ENCODE measurements around the gene BMF. TPM values are rescaled to one million over a fixed set of nuclear protein-coding genes. Genes with fewer than 3 reads are reported as not detected.

The BMF gene
- total RNA-seq, 1 experiment from 2014 or later: 81.5 TPM

DNA sequence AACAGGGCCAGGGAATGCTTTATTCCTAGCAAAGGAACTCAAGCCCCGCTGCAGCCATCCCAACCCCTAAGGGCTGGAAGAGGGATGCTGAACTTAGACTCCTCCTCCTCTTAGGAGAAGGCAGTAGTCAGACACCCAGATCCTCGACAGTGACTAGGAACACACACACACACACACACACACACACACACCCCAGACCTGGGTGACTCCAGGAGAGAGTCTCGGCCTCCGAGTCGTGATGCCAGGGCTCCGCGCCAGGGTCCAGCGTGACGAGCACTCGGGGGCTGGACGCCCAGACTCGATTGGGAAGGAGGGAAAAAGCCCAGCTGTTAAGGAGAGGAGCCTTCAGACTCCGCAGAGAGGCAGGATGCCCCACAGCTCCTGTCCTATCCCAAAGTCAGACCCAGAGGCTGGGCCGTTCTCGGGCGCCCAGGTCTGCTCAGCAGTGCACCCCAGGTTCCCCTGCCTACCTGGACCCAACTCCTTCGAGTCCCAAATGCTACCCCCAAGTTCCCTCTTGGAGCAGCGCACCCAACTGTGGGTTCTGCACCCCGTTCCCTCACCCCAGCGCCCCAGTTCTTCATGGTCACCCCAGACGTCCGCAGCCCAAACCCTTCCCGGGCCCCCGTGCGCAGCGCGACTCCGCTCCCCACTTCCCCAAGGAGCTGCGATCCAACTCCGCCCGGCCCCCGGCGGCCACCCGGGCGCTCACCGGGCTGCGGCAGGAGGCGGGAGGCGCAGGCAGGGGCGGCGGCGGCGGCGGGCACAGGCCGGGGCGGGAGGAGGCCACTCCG is 421 bp downstream of the BMF start:
- Mint-ChIP-seq H3K4me1 (ENCODE audit: low read depth, unreplicated experiment) (peaks cover 34% of the 10 kb centered on the region), H3K9me3 (ENCODE audit: unreplicated experiment) (no peaks in the 10 kb centered on the region), H3K27ac (ENCODE audit: unreplicated experiment) (peak overlapping the region; percentile 96), H3K36me3 (ENCODE audit: insufficient read depth, unreplicated experiment) (peaks cover 50% of the 10 kb centered on the region), H3K27me3 (ENCODE audit: insufficient read depth, unreplicated experiment) (no peaks in the 10 kb centered on the region), H3K4me3 (ENCODE audit: unreplicated experiment) (peak overlapping the region; percentile 93)
- CTCF ChIA-PET: interaction anchor here (0.7 to 2.3 kb wide), 5 partner anchors 20 to 109 kb away, joined by 3 to 8 read pairs (median 3); partner anchors contain the start of gene BUB1B
- Histone ChIP-seq H3K4me1 (peaks cover 43% of the 10 kb centered on the region), H3K36me3 (ENCODE audit: control insufficient read depth, insufficient read depth, low read length) (0 out of 2 replicates have a peak, but pooled peaks cover 3% of the 10 kb centered on the region), H3K9me3 (no peaks in the 10 kb centered on the region), H3K4me3 (ENCODE audit: low read depth, low read length) (peak overlapping the region; percentile 61), H3K27me3 (replicated peaks; ENCODE audit: control insufficient read depth, insufficient read depth, low read length) (no peaks in the 10 kb centered on the region)
- DNase-seq: peak; percentile 54 to 62
- no TSS peak for BruUV-seq (replicated peaks)
- POLR2A ChIA-PET: interaction anchor here (0.6 to 4.5 kb wide), 5 partner anchors 10 to 171 kb away, joined by 3 to 30 read pairs (median 3); no protein-coding TSS in a partner anchor
- intact Hi-C loops (cut with micrococcal nuclease; ENCODE audit: unreplicated experiment): no loop called here
- TF ChIP-seq, protein P1, sequence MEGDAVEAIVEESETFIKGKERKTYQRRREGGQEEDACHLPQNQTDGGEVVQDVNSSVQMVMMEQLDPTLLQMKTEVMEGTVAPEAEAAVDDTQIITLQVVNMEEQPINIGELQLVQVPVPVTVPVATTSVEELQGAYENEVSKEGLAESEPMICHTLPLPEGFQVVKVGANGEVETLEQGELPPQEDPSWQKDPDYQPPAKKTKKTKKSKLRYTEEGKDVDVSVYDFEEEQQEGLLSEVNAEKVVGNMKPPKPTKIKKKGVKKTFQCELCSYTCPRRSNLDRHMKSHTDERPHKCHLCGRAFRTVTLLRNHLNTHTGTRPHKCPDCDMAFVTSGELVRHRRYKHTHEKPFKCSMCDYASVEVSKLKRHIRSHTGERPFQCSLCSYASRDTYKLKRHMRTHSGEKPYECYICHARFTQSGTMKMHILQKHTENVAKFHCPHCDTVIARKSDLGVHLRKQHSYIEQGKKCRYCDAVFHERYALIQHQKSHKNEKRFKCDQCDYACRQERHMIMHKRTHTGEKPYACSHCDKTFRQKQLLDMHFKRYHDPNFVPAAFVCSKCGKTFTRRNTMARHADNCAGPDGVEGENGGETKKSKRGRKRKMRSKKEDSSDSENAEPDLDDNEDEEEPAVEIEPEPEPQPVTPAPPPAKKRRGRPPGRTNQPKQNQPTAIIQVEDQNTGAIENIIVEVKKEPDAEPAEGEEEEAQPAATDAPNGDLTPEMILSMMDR (IDR thresholded peaks at IDR 0.05; ENCODE audit: insufficient read depth in 1 of 2, low read depth in 1 of 2, low read length in 1 of 2, severe bottlenecking in 1 of 2, unreplicated experiment in 1 of 2): no peak

DNA sequence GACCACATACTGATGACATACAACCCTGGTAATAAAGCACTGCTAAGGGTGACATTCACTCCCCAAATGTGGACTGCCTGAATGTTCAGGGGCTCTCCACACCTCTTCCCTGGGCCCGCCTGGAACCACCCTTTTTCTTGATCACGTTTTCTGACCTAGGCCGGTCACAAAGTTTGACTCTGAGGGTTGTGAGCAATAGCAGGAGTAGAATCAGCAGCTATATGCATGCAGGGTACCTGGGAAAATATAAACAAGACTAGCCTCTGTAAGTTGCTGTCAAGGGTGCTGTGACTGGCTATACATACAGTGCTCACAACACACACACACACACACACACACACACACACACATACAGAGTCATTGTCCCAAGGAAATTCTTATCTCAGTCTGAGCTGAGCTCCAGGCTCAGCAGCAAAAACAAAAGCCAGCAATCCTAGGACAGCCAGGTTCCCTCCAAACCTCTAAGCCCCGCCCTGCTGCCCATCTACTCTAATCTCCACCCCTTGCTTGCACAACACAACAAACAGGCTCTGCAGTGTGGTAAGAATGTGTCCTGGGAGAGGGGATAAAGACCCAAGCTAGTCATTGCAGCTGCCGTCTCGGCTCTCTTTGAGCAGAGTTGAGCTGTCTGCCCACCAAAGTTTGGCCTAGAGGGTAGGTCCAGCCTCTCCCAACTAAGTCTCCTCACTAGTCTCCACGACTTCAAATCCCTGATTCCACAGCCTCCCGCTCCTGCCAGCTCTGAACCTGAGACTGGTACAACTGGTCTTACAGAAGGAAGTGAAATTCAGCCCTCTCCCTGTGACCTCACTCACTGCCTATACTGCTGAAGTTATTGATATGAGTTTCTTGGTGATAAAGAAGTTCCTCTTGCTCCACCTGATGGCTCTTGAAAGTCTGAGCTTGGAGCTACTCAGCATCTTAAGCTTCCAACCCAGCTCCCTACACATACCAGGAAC is 2.2 kb downstream of the BMF start:
- TSS peak; percentile 83 for BruUV-seq (replicated peaks)
- no peaks in the 10 kb centered on the region for H3K27me3 ChIP-seq (replicated peaks; ENCODE audit: control insufficient read depth, insufficient read depth, low read length)
- Mint-ChIP-seq H3K4me3 (ENCODE audit: unreplicated experiment) (peak overlapping the region; percentile 93), H3K27me3 (ENCODE audit: insufficient read depth, unreplicated experiment) (no peaks in the 10 kb centered on the region), H3K27ac (ENCODE audit: unreplicated experiment) (peak overlapping the region; percentile 96), H3K4me1 (ENCODE audit: low read depth, unreplicated experiment) (peaks cover 46% of the 10 kb centered on the region), H3K9me3 (ENCODE audit: unreplicated experiment) (no peaks in the 10 kb centered on the region), H3K36me3 (ENCODE audit: insufficient read depth, unreplicated experiment) (peaks cover 58% of the 10 kb centered on the region)
- TF ChIP-seq, protein P1 (IDR thresholded peaks at IDR 0.05; ENCODE audit: insufficient read depth in 1 of 2, low read depth in 1 of 2, low read length in 1 of 2, severe bottlenecking in 1 of 2, unreplicated experiment in 1 of 2): no peak
- DNase-seq: peak; percentile 91
- H3K4me1 ChIP-seq: peaks cover 58% of the 10 kb centered on the region
- ChIA-PET CTCF (interaction anchor here (0.6 to 2.3 kb wide), 15 partner anchors 8 to 276 kb away, joined by 3 to 16 read pairs (median 4); partner anchors contain the start of genes BUB1B, INAFM2 and KNSTRN), POLR2A (interaction anchor here (0.5 to 4.5 kb wide), 11 partner anchors 8 to 557 kb away, joined by 3 to 30 read pairs (median 4); partner anchors contain the start of gene EIF2AK4)
- H3K4me3 ChIP-seq (ENCODE audit: low read depth, low read length): peak overlapping the region; percentile 61
- intact Hi-C loops (cut with micrococcal nuclease; ENCODE audit: unreplicated experiment): loop anchor here (1.0 kb wide), 3 partner anchors 8 to 61 kb away; no protein-coding TSS in a partner anchor
- 0 out of 2 replicates have a peak, but pooled peaks cover 3% of the 10 kb centered on the region for H3K36me3 ChIP-seq (ENCODE audit: control insufficient read depth, insufficient read depth, low read length)
- H3K9me3 ChIP-seq: no peaks in the 10 kb centered on the region

All from Caco-2 (cell line).